Dendritic cell treated with granulocyte-macrophage colony-stimulating factor and Interleukin-4, amounts not matched to agents 40 ng/mL and 50 ng/mL, for 4 days (primary cell): ENCODE results near the gene MFSD1.

ENCODE experiments used
- H3K27ac Mint-ChIP-seq: one replicate; pipeline ENCODE4 v1.8.0; 2022; ENCODE audit warnings: mild to moderate bottlenecking, mixed read lengths
- H3K27me3 Mint-ChIP-seq: one replicate; pipeline ENCODE4 v1.8.0; 2022; ENCODE audit warnings: mild to moderate bottlenecking, mixed read lengths
- H3K36me3 Mint-ChIP-seq: one replicate; pipeline ENCODE4 v1.8.0; 2022; ENCODE audit warnings: low read depth, mixed read lengths
- H3K4me1 Mint-ChIP-seq: one replicate; pipeline ENCODE4 v1.8.0; 2022; ENCODE audit warnings: low read depth, mixed read lengths
- H3K4me3 Mint-ChIP-seq: one replicate; pipeline ENCODE4 v1.8.0; 2022; ENCODE audit warnings: mild to moderate bottlenecking, moderate library complexity, mixed read lengths
- H3K9me3 Mint-ChIP-seq: one replicate; pipeline ENCODE4 v1.8.0; 2022; ENCODE audit warnings: mixed read lengths
- intact Hi-C: fragments of 100-400 bp; cut with micrococcal nuclease; formaldehyde crosslinking; loops from one replicate; pipeline ENCODE4 v1.15.0; 2022

The MFSD1 gene

DNA sequence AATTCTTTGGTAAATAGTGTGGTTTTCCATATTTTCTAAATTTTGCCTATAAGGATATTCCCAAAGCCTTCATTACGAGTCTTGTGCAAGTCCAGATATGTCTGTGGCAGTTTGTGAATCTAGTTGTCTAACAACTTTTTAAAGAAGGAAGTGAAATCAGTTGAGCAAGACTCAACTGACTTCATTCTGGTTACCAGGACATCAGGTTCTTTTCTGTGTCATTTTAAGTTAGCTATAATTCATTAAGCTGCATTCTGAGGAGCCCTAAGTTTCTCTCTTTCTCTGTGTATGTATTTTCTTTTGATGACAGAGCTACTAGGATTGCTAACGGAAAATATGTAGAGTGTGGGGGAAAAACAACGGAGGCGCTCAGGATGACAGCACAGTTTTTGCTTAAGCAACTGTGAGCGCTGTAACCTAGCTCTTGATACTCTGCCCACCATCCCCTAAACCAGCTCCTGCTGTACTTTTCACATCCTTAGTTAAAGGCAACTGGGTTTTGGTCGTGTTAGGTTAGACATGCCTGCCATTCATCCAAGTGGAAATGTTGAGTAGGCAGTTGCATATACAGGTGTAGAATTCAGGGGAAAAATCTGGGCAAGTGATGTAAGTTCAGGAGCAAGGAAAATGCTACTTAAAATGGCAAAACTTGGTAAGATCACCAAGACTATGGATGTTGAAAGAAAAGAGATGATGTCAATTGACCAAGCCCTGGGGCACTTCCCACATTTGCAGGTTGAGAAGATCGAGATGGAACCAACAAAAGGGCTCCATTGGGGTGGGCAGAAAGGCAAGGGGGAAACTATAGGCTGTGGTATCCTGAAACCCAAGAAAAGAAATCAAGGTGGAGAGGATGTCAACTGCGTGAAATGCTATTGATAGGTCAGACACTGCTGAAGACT, 9.2 kb downstream of the MFSD1 start:
- Mint-ChIP-seq H3K27me3 (no peaks in the 10 kb centered on the region), H3K4me1 (peaks cover 53% of the 10 kb centered on the region), H3K4me3 (peak overlapping the region; percentile 50), H3K9me3 (no peaks in the 10 kb centered on the region), H3K27ac (peak overlapping the region; percentile 85), H3K36me3 (peaks cover 91% of the 10 kb centered on the region)
- intact Hi-C loops: loop anchor here (1.0 kb wide), 1 partner anchor 9 kb away; the partner anchor contains the start of gene MFSD1

DNA sequence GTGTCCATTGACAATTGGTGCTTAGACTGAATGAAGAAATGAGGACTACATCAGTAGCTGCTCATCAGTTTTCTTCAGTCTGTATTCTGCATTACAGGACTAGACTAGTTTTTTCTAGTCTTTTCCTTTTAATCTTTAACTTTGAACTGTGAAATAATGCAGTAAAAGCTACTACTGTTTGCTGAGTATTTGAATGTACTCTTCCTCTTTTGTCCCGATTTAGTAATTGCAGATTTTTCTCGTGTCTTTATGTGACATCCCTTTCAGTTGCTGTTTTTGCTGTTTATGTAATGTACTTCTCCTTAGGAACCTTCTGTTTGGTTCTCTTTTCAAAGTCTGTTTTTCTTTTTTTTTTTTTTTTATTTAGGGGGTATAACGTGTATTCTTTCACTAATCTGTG, 17.4 kb downstream of the MFSD1 start:
- Mint-ChIP-seq H3K4me1 (peaks cover 27% of the 10 kb centered on the region), H3K36me3 (peaks cover 88% of the 10 kb centered on the region), H3K9me3 (no peaks in the 10 kb centered on the region), H3K27ac (peak overlapping the region; percentile 90), H3K4me3 (peak overlapping the region; percentile 11), H3K27me3 (no peaks in the 10 kb centered on the region)
- intact Hi-C loops: no loop called here

DNA sequence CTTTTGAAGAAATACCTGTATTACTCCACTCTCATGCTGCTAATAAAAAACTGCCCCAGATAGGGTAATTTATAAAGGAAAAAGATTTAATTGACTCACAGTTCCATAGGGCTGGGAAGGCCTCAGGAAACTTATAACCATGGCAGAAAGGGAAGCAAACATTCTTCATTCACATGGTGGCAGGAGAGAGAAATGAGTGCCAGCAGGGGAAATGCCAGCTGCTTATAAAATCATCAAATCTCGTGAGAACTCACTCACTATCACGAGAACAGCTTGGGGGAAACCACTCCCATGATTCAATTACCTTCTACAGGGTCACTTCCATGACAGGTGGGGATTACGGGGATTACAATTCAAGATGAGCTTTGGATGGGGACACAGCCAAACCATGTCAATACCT, 18.7 kb downstream of the MFSD1 start:
- Mint-ChIP-seq H3K27ac (peak overlapping the region; percentile 90), H3K27me3 (no peaks in the 10 kb centered on the region), H3K36me3 (peaks cover 85% of the 10 kb centered on the region), H3K9me3 (no peaks in the 10 kb centered on the region), H3K4me3 (no peak overlapping the region), H3K4me1 (peaks cover 27% of the 10 kb centered on the region)
- intact Hi-C loops: no loop called here

DNA sequence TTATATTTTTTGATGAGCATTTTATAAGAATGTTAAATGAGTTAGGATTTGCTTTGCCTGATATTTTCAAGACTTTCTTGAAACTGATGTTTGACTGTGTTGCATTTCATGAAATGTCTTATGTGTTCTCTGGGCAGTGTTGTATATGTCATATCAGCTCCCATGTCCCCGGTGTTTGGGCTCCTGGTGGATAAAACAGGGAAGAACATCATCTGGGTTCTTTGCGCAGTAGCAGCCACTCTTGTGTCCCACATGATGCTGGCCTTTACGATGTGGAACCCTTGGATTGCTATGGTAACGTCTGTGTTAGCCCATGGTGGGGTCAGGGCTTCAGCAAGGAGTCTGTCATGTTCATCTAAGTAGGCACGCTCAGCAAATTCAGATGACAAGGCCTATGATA, 20.0 kb downstream of the MFSD1 start:
- intact Hi-C loops: no loop called here
- no peaks in the 10 kb centered on the region for H3K27me3 Mint-ChIP-seq
- no peak overlapping the region for H3K27ac Mint-ChIP-seq
- H3K4me1 Mint-ChIP-seq: peaks cover 24% of the 10 kb centered on the region
- H3K36me3 Mint-ChIP-seq: peaks cover 92% of the 10 kb centered on the region
- H3K4me3 Mint-ChIP-seq: no peak overlapping the region
- no peaks in the 10 kb centered on the region for H3K9me3 Mint-ChIP-seq

DNA sequence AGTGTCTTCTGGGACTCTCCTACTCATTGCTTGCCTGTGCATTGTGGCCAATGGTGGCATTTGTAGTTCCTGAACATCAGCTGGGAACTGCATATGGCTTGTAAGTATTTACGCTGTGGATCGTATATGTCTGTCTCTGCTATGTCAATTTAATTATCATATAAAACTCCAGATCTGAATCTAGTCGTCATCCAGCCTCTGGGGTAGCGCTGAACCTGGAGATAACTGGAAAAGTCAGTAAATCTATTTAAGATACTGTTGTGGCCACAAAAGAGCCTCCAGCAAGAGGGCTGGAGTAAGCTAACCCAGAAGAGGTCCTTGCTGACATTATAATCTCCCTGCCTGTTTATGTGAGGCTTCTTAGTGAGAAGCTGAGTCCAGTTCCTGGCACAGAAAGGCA, 21.6 kb downstream of the MFSD1 start:
- H3K36me3 Mint-ChIP-seq: peaks cover 89% of the 10 kb centered on the region
- H3K4me3 Mint-ChIP-seq: no peak overlapping the region
- no peak overlapping the region for H3K27ac Mint-ChIP-seq
- H3K27me3 Mint-ChIP-seq: no peaks in the 10 kb centered on the region
- no peaks in the 10 kb centered on the region for H3K9me3 Mint-ChIP-seq
- intact Hi-C loops: no loop called here
- peaks cover 15% of the 10 kb centered on the region for H3K4me1 Mint-ChIP-seq

DNA sequence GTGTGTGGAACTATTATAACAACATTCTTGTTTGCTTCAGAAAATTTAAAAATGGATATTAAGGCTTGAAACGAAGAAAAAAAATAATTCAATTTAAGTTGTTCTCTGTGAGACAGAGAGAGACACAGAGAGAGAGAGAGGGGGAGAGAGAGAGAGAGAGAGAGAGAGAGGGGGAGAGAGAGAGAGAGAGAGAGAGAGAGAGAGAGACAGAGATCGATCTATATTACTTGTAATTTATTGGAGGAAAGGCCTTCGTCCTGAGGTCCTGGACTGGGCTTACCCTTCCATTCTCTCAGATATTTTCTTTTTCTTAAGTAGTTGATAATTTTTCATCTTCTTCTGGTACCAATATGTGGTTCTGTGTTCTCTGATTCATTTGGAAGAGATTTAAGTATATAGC, 25.9 kb downstream of the MFSD1 start:
- intact Hi-C loops: no loop called here
- Mint-ChIP-seq H3K27me3 (no peaks in the 10 kb centered on the region), H3K36me3 (peaks cover 86% of the 10 kb centered on the region), H3K9me3 (no peaks in the 10 kb centered on the region), H3K4me3 (no peak overlapping the region), H3K4me1 (no peaks in the 10 kb centered on the region), H3K27ac (peak overlapping the region; percentile 15)

DNA sequence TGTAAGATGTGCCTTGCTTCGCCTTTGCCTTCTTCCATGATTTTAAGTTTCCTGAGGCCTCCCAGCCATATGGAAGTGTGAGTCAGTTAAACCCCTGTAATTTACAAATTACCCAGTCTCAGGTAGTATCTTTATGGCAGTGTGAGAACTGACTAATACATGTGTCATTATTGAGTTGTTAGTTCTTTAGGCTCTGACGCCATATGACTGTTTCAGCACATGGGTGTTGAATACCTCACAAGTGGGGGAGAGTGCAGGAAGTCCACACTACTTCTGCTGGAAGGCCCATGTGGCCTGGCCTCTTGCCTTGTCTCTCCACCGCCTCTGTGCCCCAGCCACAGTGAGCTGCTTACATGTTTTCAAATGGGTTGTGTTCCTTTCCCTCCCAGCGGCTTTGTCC, 28.5 kb downstream of the MFSD1 start:
- Mint-ChIP-seq H3K27me3 (no peaks in the 10 kb centered on the region), H3K4me1 (no peaks in the 10 kb centered on the region), H3K4me3 (no peak overlapping the region), H3K27ac (no peak overlapping the region), H3K36me3 (peaks cover 79% of the 10 kb centered on the region), H3K9me3 (no peaks in the 10 kb centered on the region)
- intact Hi-C loops: loop anchor here (5.0 kb wide), 1 partner anchor 33 kb away; no protein-coding TSS in a partner anchor

DNA sequence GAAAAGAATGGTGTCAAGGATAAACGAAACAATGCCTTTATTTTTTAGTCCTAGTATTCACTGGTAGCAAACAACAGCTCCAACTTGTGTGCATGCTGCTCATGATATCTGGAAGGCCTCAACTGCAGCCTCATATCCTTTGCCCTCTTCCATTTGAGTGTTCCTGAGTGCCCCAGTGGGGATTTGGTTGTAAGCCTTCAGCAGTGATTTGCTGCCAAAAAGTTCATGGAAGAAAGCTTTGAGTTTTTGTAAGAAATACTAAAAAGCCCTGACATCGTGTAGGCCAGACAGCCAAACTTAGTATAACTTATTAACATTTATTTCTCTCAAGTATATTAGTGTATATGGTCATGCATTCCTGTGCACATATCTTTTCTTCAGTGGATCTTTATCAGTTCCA, 30.0 kb downstream of the MFSD1 start:
- no peaks in the 10 kb centered on the region for H3K9me3 Mint-ChIP-seq
- intact Hi-C loops: loop anchor here (5.0 kb wide), 1 partner anchor 35 kb away; no protein-coding TSS in a partner anchor

DNA sequence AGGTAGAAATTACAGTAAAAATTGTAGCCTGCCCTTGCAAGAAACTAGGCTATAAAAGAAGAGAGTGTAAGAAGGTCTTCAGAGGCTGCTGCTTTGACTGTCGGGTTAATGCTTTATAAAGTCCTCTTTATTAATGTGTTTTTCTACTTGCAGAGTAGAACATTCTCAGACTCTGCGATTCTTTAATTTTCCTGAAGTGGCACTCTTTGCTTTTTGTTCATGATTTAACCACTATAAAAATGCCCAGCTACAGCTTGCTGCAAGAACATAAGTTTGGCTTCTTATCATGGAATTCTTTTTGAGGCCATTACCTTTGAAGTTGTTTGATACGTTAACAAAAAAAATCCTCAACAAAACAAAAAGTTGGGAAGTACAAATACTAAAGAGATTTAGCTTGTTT, 33.8 kb downstream of the MFSD1 start:
- no peaks in the 10 kb centered on the region for H3K27me3 Mint-ChIP-seq
- H3K4me1 Mint-ChIP-seq: no peaks in the 10 kb centered on the region
- intact Hi-C loops: no loop called here
- no peak overlapping the region for H3K27ac Mint-ChIP-seq
- no peak overlapping the region for H3K4me3 Mint-ChIP-seq
- H3K9me3 Mint-ChIP-seq: no peaks in the 10 kb centered on the region
- H3K36me3 Mint-ChIP-seq: peaks cover 36% of the 10 kb centered on the region

More for the DNA sequence above, 30.0 kb downstream of the MFSD1 start:
- H3K27me3 Mint-ChIP-seq: no peaks in the 10 kb centered on the region
- H3K4me1 Mint-ChIP-seq: no peaks in the 10 kb centered on the region
- H3K27ac Mint-ChIP-seq: no peak overlapping the region
- H3K4me3 Mint-ChIP-seq: no peak overlapping the region
- peaks cover 68% of the 10 kb centered on the region for H3K36me3 Mint-ChIP-seq

DNA sequence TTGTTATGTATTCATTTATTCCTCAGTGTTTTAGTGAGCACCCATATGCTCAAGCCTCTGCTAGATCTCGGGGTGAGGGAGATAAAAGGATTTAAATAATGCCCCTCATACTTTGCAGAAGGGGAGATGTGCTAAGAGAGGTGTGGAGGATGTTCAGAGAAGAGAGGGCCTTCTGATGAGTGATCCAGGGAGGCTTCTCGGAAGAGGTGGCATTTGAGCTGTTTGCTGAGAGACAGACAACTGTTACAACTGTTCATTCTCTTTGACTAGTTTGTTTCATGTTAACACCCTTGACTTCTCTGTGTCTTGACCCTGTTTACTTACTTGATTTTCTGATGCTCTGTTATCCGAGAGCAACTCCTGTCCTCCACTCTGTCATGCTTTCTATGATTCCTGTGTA, 34.5 kb downstream of the MFSD1 start:
- no peaks in the 10 kb centered on the region for H3K4me1 Mint-ChIP-seq
- no peaks in the 10 kb centered on the region for H3K27me3 Mint-ChIP-seq
- H3K36me3 Mint-ChIP-seq: peaks cover 29% of the 10 kb centered on the region
- H3K4me3 Mint-ChIP-seq: no peak overlapping the region
- no peak overlapping the region for H3K27ac Mint-ChIP-seq
- intact Hi-C loops: no loop called here
- H3K9me3 Mint-ChIP-seq: no peaks in the 10 kb centered on the region

DNA sequence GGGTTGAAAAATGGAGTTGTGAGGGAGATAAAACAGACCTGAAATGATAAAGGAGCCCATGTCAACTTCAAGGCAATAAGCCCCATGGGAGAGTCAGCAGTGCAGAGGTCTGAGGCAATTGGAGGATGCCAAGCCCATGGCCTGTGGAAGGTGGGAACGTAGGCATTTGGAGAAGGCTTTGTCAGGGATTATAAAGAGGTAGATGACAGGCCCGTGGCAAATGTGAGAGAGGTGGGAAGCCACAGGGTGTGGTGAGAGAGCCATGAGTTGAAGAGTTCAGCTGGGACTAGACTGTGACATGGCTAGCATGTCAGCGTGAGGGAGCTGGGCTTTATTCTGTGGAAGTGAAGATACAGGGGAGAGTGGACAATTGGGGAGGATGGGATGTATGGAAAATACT, 35.4 kb downstream of the MFSD1 start:
- H3K9me3 Mint-ChIP-seq: no peaks in the 10 kb centered on the region
- H3K4me1 Mint-ChIP-seq: no peaks in the 10 kb centered on the region
- intact Hi-C loops: no loop called here
- H3K36me3 Mint-ChIP-seq: peaks cover 20% of the 10 kb centered on the region
- H3K4me3 Mint-ChIP-seq: no peak overlapping the region
- H3K27ac Mint-ChIP-seq: no peak overlapping the region
- no peaks in the 10 kb centered on the region for H3K27me3 Mint-ChIP-seq

DNA sequence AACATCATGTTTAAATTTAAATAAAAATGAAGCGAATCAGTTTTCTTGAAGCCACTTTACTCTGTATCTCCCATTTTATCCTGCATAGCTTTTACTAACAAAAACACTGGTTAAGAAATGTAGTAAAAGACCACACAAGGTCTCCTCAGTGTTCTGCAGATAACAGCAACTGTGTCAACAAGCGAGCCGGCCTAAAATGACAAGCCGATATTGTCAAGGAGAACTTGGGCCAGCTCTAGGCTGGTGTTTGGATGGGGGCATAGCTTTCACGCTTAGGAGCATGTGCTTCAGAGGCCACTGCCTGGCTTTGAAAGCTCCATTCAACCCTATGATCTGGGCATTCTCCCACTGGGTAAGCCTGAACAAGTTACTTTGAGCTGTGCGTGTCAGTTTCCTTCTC, 38.1 kb downstream of the MFSD1 start:
- Mint-ChIP-seq H3K36me3 (no peaks in the 10 kb centered on the region), H3K4me1 (no peaks in the 10 kb centered on the region)
- intact Hi-C loops: loop anchor here (10.0 kb wide), 1 partner anchor 965 kb away; no protein-coding TSS in a partner anchor

DNA sequence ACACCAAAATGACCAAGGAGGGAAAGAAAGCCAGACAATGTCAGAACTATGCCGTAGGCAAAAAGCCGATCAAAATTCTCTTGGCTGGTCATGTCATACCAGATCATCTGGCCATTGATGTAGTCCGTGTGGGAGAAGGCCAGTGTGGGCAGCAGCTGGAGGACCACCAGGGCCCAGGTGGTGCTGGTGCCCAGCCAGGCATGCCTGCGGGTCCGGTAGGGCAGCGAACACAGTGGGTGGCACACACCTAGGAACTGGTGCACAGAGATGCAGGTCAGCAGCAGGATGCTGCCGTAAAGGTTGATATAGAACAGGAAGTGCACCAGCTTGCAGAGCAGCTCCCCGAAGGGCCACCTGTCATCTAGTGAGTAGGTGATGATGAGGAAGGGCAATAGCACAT, 39.5 kb downstream of the MFSD1 start:
- Mint-ChIP-seq H3K36me3 (no peaks in the 10 kb centered on the region), H3K27ac (no peak overlapping the region), H3K4me3 (no peak overlapping the region), H3K4me1 (no peaks in the 10 kb centered on the region), H3K27me3 (peaks cover 2% of the 10 kb centered on the region), H3K9me3 (no peaks in the 10 kb centered on the region)
- intact Hi-C loops: loop anchor here (10.0 kb wide), 1 partner anchor 963 kb away; no protein-coding TSS in a partner anchor

More for the DNA sequence above, 38.1 kb downstream of the MFSD1 start:
- no peaks in the 10 kb centered on the region for H3K9me3 Mint-ChIP-seq
- no peak overlapping the region for H3K27ac Mint-ChIP-seq
- H3K4me3 Mint-ChIP-seq: no peak overlapping the region
- H3K27me3 Mint-ChIP-seq: no peaks in the 10 kb centered on the region

DNA sequence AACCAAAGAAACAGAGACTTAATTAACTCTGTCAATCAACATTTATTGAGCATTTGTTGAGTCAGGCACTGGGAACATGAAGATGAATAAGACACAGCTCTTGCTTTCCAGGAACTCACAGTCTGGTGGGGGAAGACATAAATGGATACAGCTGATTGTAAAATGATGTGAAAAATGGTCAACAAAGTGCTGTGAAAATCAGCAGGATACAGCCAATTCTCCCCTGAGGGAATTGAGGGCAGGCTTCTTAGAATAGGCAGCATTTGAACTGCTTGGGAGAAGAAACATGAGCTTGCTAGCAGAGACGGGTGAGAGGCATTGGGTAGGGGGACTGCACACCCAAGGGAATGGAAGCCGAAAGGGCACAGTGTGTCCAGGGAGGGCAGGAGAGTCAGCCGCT, 41.1 kb downstream of the MFSD1 start:
- Mint-ChIP-seq H3K4me1 (no peaks in the 10 kb centered on the region), H3K27me3 (peaks cover 4% of the 10 kb centered on the region), H3K27ac (peak overlapping the region; percentile 3), H3K4me3 (no peak overlapping the region), H3K36me3 (no peaks in the 10 kb centered on the region), H3K9me3 (no peaks in the 10 kb centered on the region)
- intact Hi-C loops: loop anchor here (10.0 kb wide), 1 partner anchor 962 kb away; no protein-coding TSS in a partner anchor
